Spinal cord (tissue), 10 donors: Measurements from ENCODE around the gene FAM89B. TPM values are rescaled to one million over a fixed set of nuclear protein-coding genes. Genes with fewer than 3 reads are reported as not detected.

ENCODE experiments used
- DNase-seq, 6 donors: peaks; one replicate each; pipeline versions ENCODE4 v3.0.0 to v3.0.0-alpha.2; 2013 to 2015; ENCODE audit warnings: low spot score in 6 of 6, low read depth in 4 of 6
- H3K27ac ChIP-seq: one replicate; pipeline ENCODE4 v1.5.1; 2013; ENCODE audit warnings: low read depth, low read length, control low read depth
- H3K27me3 ChIP-seq: one replicate; pipeline ENCODE4 v1.6.1; 2013; ENCODE audit warnings: low read length; ENCODE audit not compliant: control insufficient read depth, insufficient read depth
- H3K36me3 ChIP-seq: one replicate; pipeline ENCODE4 v1.6.1; 2013; ENCODE audit warnings: low read length; ENCODE audit not compliant: control insufficient read depth, insufficient read depth
- H3K4me1 ChIP-seq: one replicate; pipeline ENCODE4 v1.6.1; 2013; ENCODE audit warnings: low read length; ENCODE audit not compliant: control insufficient read depth, insufficient read depth
- H3K4me3 ChIP-seq: one replicate; pipeline ENCODE4 v1.5.1; 2013; ENCODE audit warnings: low read depth, low read length, control low read depth
- H3K9me3 ChIP-seq: one replicate; pipeline ENCODE4 v1.6.1; 2013; ENCODE audit warnings: low read length; ENCODE audit not compliant: control insufficient read depth, insufficient read depth
- WGBS: methylation state at CpG from one replicate; pipeline ENCODE4 v1.1.5; 2013; ENCODE audit warnings: missing lambda C conversion rate; ENCODE audit not compliant: insufficient coverage; 5-methylcytosine and 5-hydroxymethylcytosine counted together
- polyA plus RNA-seq, 2 donors: library from polyadenylated mRNA; unstranded; fragments of 120-200 nt; gene quantifications; one replicate each; pipeline ENCODE4 v1.2.1, GENCODE V29; 2013; ENCODE audit not compliant: insufficient read length in 2 of 2
- total RNA-seq, 2 donors: library from RNA; depleted of rRNA in 1 of 2; stranded (reverse); fragments of 120-200 nt in 1 of 2; fragments of >200 nt in 1 of 2; gene quantifications; one replicate each; pipeline versions ENCODE4 v1.2.3 to v1.2.4, GENCODE V29; 2013 to 2014
- donor health status: healthy.

The FAM89B gene
- total and polyA plus RNA-seq, 4 donors = 7.0 to 49.2 (median 48.8) TPM

DNA sequence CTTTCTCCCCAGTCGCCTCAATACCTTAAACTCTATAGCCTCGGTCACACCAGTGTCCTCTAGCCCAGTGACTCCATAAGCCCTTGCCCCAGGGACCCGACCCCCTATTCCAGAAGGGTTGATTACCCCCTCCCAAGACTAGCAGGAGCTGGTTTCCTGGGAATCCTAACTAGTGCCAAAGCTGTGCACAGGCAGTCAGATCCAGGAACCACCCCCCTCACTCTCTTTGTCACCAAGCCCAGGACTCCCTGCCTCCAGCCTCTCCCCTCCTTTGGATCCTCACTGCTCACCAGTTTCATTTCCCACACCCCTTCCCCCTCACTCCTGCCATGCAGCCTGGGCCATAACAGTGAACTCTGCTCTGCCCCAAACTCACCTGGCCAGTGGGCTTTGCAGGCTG, 23.9 kb upstream of the FAM89B start:
- no peak overlapping the region for H3K27ac ChIP-seq
- H3K9me3 ChIP-seq = no peaks in the 10 kb centered on the region
- H3K4me3 ChIP-seq = no peak overlapping the region
- WGBS = 88% methylated on average over 3 of the region's 3 CpGs
- peaks cover 6% of the 10 kb centered on the region for H3K27me3 ChIP-seq
- H3K36me3 ChIP-seq = peaks cover 83% of the 10 kb centered on the region
- DNase-seq = peak in 1 of 6 donors; percentile 60
- H3K4me1 ChIP-seq = peaks cover 23% of the 10 kb centered on the region

- Histone ChIP-seq H3K4me1 (peaks cover 27% of the 10 kb centered on the region), H3K27ac (no peak overlapping the region), H3K4me3 (no peak overlapping the region), H3K27me3 (peaks cover 6% of the 10 kb centered on the region), H3K36me3 (peaks cover 83% of the 10 kb centered on the region), H3K9me3 (no peaks in the 10 kb centered on the region)
- WGBS = 97% methylated on average over 3 of the region's 3 CpGs
- DNase-seq = no peak
Measured at GRCh38 chr11:65549096-65549495, 23.2 kb upstream of the FAM89B start.

- peak in 2 of 6 donors; percentile 9 to 34 for DNase-seq
- H3K4me1 ChIP-seq = peaks cover 46% of the 10 kb centered on the region
- WGBS = 67% methylated on average over 17 of the region's 17 CpGs
- H3K36me3 ChIP-seq = peaks cover 74% of the 10 kb centered on the region
- no peak overlapping the region for H3K27ac ChIP-seq
- peaks cover 6% of the 10 kb centered on the region for H3K27me3 ChIP-seq
- H3K9me3 ChIP-seq = no peaks in the 10 kb centered on the region
- H3K4me3 ChIP-seq = no peak overlapping the region
Measured at GRCh38 chr11:65551572-65552387, 20.6 kb upstream of the FAM89B start.

DNA sequence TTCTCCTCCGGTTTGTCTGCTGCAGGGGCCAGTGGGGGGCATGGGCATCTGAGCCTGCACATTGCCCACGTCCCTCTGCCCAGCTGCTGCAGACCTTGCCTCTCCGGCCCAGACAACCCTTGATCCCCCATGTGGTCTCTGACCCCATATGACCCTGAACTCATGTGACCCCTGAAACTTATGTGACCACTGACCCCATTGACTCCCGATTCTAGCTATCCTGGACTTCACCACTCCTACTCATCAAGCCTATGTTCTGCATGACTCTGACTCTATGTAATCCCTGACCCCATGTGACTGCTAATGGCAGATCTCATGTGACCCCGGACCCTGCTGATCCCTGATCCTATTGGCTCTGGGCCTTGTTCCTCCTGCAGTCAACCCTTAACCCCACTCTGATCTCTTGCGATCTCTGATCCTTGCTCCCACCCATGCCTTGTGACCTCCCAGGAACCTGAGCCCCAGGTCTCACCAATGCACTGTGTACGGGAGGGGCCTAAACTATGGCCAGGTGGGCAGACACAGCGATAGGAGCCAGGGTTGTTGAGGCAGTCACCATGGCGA, 19.9 kb upstream of the FAM89B start:
- H3K4me3 ChIP-seq = no peak overlapping the region
- no peak for DNase-seq
- WGBS = 72% methylated on average over 9 of the region's 9 CpGs
- peaks cover 68% of the 10 kb centered on the region for H3K36me3 ChIP-seq
- H3K27me3 ChIP-seq = peaks cover 6% of the 10 kb centered on the region
- H3K4me1 ChIP-seq = peaks cover 47% of the 10 kb centered on the region
- H3K27ac ChIP-seq = no peak overlapping the region
- no peaks in the 10 kb centered on the region for H3K9me3 ChIP-seq

DNA sequence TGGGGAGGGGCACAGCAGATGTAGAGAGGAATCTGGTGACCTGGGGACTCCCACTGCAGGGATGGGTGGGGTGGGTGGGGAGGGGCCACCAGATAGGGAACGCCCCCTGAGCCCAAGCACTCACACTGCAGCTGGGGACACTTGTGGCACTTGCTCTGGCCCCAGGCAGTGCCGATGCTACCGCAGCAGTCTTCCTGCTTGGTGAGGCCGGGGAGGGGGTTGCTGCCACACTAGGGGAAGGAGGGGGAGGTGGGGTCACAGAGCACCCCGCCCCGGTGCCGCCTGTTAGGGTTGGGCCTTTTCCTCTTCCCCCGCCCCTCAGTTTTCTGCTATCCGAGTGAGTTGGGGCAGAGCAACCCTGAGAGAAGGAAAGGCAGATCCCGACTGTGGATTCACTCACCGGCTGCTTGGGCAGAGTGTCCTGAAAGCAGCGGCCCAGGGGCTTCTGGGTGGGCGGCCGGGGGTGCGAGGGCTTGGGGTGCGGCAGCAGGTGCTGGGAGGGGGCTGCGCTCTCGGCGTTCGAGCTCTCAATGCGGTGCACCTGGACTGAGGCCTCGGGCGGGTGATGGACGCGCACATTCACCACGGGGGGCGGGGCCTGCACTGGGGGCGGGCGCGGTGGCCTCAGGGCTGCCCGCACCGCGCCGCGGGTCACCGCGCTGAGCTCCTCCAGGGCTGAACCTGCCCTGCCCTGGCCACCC, 18.9 kb upstream of the FAM89B start:
- Histone ChIP-seq H3K27ac (no peak overlapping the region), H3K36me3 (peaks cover 61% of the 10 kb centered on the region), H3K9me3 (no peaks in the 10 kb centered on the region), H3K4me3 (no peak overlapping the region), H3K4me1 (peaks cover 47% of the 10 kb centered on the region), H3K27me3 (peaks cover 6% of the 10 kb centered on the region)
- no peak for DNase-seq
- 31% methylated on average over 37 of the region's 37 CpGs for WGBS

DNA sequence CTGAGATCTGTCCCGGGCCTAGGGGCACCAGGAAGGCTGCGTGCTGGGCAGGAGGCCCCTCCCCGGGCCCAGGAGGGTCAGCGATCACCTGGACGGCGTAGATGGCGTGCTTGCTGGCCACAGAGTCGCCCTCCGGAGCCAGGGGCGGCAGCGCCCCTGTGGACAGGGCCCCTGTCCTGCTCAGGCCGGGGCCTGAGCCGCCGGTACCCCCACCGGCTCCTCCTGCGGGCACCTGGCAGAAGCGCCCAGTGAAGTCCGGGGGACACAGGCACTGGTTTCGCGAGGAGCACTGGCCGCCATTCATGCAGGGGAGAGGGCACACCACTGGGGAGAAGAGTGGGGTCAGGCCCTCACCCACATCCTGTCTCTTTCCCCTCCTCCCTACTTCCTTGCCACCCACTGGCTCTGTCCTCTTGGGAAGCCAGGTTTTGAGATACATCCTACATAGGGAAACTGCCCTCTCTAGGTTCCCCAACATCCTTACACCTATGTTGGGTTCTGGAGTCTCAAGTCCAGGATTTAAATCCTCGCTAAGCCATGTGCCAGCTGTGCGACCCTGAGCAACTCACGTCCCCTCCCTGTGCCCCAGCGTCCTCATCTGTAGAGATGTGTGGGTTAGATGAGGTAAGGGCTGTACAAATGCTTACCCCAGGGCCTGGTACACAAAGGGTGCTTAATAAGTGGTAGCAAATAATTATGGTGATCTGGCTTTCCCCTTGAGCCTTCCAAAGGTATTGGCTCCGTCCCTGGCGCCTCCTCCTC, 18.1 kb upstream of the FAM89B start:
- Histone ChIP-seq H3K27ac (no peak overlapping the region), H3K4me1 (peaks cover 47% of the 10 kb centered on the region)
- WGBS = 74% methylated on average over 27 of the region's 27 CpGs

DNA sequence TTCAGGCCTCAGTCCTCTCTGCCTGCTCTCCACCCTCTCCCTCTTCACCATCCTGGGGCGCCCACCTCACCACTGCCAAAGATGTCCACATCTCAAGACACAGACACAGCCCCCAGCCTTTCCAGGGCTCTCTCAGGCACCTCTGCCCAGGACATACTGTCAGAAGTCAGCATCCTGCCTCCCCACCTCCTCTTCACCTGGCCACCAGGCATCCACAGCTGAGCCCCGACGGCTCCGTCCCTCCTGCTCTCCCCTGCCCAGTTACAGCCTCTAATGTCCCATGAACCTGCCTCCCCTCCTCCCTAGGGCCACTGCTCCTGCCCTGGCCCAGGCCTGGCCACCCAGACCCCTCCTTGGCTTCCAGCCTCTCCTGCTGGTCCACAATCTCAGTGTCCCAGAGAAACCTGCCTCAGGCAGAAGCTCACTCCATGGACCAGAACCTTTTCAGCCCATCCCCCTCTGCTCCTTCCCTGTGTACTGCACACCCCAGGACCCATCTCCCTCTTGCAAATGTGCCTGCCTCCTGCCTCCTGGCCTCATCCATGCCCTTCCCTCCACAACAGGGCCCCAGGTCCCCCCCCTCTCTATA, 17.4 kb upstream of the FAM89B start:
- H3K4me3 ChIP-seq = no peak overlapping the region
- peaks cover 53% of the 10 kb centered on the region for H3K4me1 ChIP-seq
- no peak overlapping the region for H3K27ac ChIP-seq
- DNase-seq = no peak
- no peaks in the 10 kb centered on the region for H3K9me3 ChIP-seq
- H3K27me3 ChIP-seq = no peaks in the 10 kb centered on the region
- 89% methylated on average over 4 of the region's 4 CpGs for WGBS
- H3K36me3 ChIP-seq = peaks cover 54% of the 10 kb centered on the region

More for the DNA sequence above, 18.1 kb upstream of the FAM89B start:
- Histone ChIP-seq H3K9me3 (no peaks in the 10 kb centered on the region), H3K4me3 (no peak overlapping the region), H3K27me3 (no peaks in the 10 kb centered on the region), H3K36me3 (peaks cover 54% of the 10 kb centered on the region)
- no peak for DNase-seq

DNA sequence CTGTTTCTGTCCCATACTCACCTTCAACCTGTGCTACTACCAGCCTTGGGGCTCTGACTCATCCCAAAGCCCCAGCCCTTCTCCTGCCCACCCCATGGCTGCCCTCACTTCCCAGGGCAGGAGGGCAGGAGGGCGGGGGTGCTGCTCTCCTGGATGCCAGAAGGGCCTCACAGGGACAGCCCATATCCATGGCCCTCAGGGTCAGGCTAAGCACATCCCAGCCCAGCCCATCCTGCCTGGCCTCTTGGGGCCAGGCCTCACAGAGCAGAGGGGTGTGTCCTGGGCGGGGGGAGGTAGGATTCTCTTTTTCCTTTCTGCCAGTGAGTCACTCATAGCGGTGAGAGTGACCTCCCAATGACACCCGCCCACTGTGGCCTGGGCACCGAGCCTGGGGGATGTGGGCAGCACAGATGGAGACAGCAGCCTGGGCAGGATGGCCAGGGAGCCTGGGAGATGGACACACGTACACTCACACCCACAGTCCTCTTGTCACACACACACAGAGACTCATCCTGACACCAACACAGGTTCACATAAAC, 16.6 kb upstream of the FAM89B start:
- Histone ChIP-seq H3K27ac (no peak overlapping the region), H3K4me1 (peaks cover 62% of the 10 kb centered on the region), H3K27me3 (no peaks in the 10 kb centered on the region), H3K36me3 (peaks cover 51% of the 10 kb centered on the region), H3K4me3 (no peak overlapping the region), H3K9me3 (no peaks in the 10 kb centered on the region)
- DNase-seq = no peak
- WGBS = 65% methylated on average over 6 of the region's 6 CpGs
